ENCODE data around the gene NDUFA13. TPM values are rescaled to one million over a fixed set of nuclear protein-coding genes. Genes with fewer than 3 reads are reported as not detected.

The NDUFA13 gene
- total RNA-seq, 1 experiment from 2014 or later = 489 TPM

- H4K91ac ChIP-seq (ENCODE audit: insufficient read length, low read depth, low read length) = no peak overlapping the region
- H3K4me3 Mint-ChIP-seq = no peak overlapping the region
- no peak overlapping the region for H3K4me2 ChIP-seq (ENCODE audit: insufficient read depth, insufficient read length, low read length)
- peaks cover 9% of the 10 kb centered on the region for H3K23me2 ChIP-seq (ENCODE audit: insufficient read length, low read depth, low read length, poor library complexity, severe bottlenecking)
- peaks cover 3% of the 10 kb centered on the region for H4K20me1 ChIP-seq (ENCODE audit: control insufficient read depth, insufficient read depth, insufficient read length)
- H3K23ac ChIP-seq (ENCODE audit: insufficient read length, low read depth, low read length) = no peak overlapping the region
- H3K9ac ChIP-seq (ENCODE audit: extremely low read depth, insufficient read length, low read length) = no peak overlapping the region
- H3K27me3 Mint-ChIP-seq (ENCODE audit: low read depth) = peaks cover 20% of the 10 kb centered on the region
- TF ChIP-seq, protein P1, sequence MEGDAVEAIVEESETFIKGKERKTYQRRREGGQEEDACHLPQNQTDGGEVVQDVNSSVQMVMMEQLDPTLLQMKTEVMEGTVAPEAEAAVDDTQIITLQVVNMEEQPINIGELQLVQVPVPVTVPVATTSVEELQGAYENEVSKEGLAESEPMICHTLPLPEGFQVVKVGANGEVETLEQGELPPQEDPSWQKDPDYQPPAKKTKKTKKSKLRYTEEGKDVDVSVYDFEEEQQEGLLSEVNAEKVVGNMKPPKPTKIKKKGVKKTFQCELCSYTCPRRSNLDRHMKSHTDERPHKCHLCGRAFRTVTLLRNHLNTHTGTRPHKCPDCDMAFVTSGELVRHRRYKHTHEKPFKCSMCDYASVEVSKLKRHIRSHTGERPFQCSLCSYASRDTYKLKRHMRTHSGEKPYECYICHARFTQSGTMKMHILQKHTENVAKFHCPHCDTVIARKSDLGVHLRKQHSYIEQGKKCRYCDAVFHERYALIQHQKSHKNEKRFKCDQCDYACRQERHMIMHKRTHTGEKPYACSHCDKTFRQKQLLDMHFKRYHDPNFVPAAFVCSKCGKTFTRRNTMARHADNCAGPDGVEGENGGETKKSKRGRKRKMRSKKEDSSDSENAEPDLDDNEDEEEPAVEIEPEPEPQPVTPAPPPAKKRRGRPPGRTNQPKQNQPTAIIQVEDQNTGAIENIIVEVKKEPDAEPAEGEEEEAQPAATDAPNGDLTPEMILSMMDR (conservative IDR thresholded peaks at IDR 0.05) = no peak
- no peak for DNase-seq
- peaks cover 2% of the 10 kb centered on the region; the same call in 1 of the 2 replicates for H3K27me3 ChIP-seq (ENCODE audit: insufficient read depth, low read length)
- no peak overlapping the region for H3K27ac Mint-ChIP-seq
- H2BK120ac ChIP-seq (ENCODE audit: low read depth, low read length, poor library complexity, severe bottlenecking) = no peak overlapping the region
- no peak overlapping the region for H3K14ac ChIP-seq (ENCODE audit: insufficient read depth, low read length)
- H3K4me1 ChIP-seq (ENCODE audit: insufficient read depth, low read length) = no peaks in the 10 kb centered on the region
- H2AFZ ChIP-seq (ENCODE audit: low read length) = no peak overlapping the region
- H3K4me1 Mint-ChIP-seq = peaks cover 14 to 21% of the 10 kb centered on the region in 2 experiments
- no peak overlapping the region for H4K8ac ChIP-seq (replicated peaks; ENCODE audit: insufficient read length, low read depth, low read length)
- H3T11ph ChIP-seq (ENCODE audit: low read length) = no peak overlapping the region
- WGBS (ENCODE audit: extremely low coverage, insufficient read length, low lambda C conversion rate) = no CpG with 5 or more reads among the region's 6 CpGs
- no peak overlapping the region for H2AK5ac ChIP-seq (ENCODE audit: insufficient read length, low read length)
- H2BK20ac ChIP-seq (ENCODE audit: low read depth, low read length, poor library complexity, severe bottlenecking) = no peak overlapping the region
- H3K9me3 Mint-ChIP-seq = no peaks in the 10 kb centered on the region; a peak in 1 of 5 replicates
- no peak overlapping the region for H2BK5ac ChIP-seq (ENCODE audit: insufficient read length, low read length)
- no peaks in the 10 kb centered on the region for H3K79me2 ChIP-seq (ENCODE audit: insufficient read depth, low read length)
- H2BK12ac ChIP-seq (ENCODE audit: insufficient read length, low read depth, low read length) = no peak overlapping the region
- no peak overlapping the region for H3K27ac ChIP-seq (ENCODE audit: insufficient read length, low read depth, low read length)
- no peaks in the 10 kb centered on the region for H3K9me3 ChIP-seq (ENCODE audit: control insufficient read depth, low read depth, low read length)
- no peak overlapping the region for H3K56ac ChIP-seq (ENCODE audit: insufficient read length, low read depth, low read length)
- H2BK15ac ChIP-seq (ENCODE audit: low read depth, low read length) = no peak overlapping the region
- H3K79me1 ChIP-seq (ENCODE audit: insufficient read depth, low read depth, low read length, poor library complexity, severe bottlenecking) = no peaks in the 10 kb centered on the region
- no peak overlapping the region for H4K5ac ChIP-seq (ENCODE audit: insufficient read length, low read depth, low read length)
- H3K4ac ChIP-seq (ENCODE audit: low read depth, low read length) = no peak overlapping the region
- peaks cover 5 to 29% (median 16%) of the 10 kb centered on the region in 3 experiments; a peak in 6 of 7 replicates for H3K36me3 Mint-ChIP-seq (ENCODE audit: insufficient read depth in 1 of 3, low read depth in 3 of 3)
- no peak overlapping the region for H3K18ac ChIP-seq (ENCODE audit: insufficient read length, low read depth, low read length)
Observed at GRCh38 chr19:19533841-19534240, 17.8 kb downstream of the NDUFA13 start.

Measured in H9 (cell line).